HepG2 (cell line): Measurements from ENCODE around the gene SSNA1. TPM values are rescaled to one million over a fixed set of nuclear protein-coding genes. Genes with fewer than 3 reads are reported as not detected.

Source experiments
- FOXO1 ChIP-seq: sonication (generic); formaldehyde crosslinking; IDR thresholded peaks from 2 replicates; pipeline ENCODE4 v1.4.0; 2020; ENCODE audit warnings: missing genetic modification reagents
- KDM5B ChIP-seq: sonication (generic); formaldehyde crosslinking; IDR thresholded peaks from 2 replicates; pipeline ENCODE4 v1.4.0; 2020; ENCODE audit warnings: missing genetic modification reagents, mild to moderate bottlenecking, borderline replicate concordance
- KLF16 ChIP-seq, 2 experiments: sonication (generic) in 1 of 2; formaldehyde crosslinking in 1 of 2; IDR thresholded peaks; 2 replicates each; pipeline versions ENCODE4 v1.6.1 to v1.8.0; 2016 to 2023; ENCODE audit warnings: missing genetic modification reagents in 2 of 2, missing compliant biosample characterization in 1 of 2
- MAFF ChIP-seq: IDR thresholded peaks from 2 replicates; pipeline ENCODE4 v1.6.1; 2011; ENCODE audit warnings: low read depth, low read length, improper control_type of control experiment
- NFATC3 ChIP-seq: sonication (generic); formaldehyde crosslinking; IDR thresholded peaks from 2 replicates; pipeline ENCODE4 v1.5.1; 2020; ENCODE audit warnings: mild to moderate bottlenecking, missing genetic modification reagents
- NONO ChIP-seq, 2 experiments: fragments of 450-650 bp in 1 of 2; sonication (generic) in 1 of 2; formaldehyde crosslinking in 1 of 2; IDR thresholded peaks in 1 of 2; conservative IDR thresholded peaks in 1 of 2; 2 replicates each; pipeline versions ENCODE4 v1.6.1 to v1.8.0; 2017 to 2022; ENCODE audit warnings: mild to moderate bottlenecking in 1 of 2, missing genetic modification reagents in 1 of 2, moderate library complexity in 1 of 2
- SIX1 ChIP-seq: sonication (generic); formaldehyde crosslinking; IDR thresholded peaks from 2 replicates; pipeline ENCODE4 v1.4.0; 2020; ENCODE audit warnings: missing genetic modification reagents, borderline replicate concordance
- SNAPC2 ChIP-seq: sonication (generic); formaldehyde crosslinking; IDR thresholded peaks from 2 replicates; pipeline ENCODE4 v1.8.1; 2022; ENCODE audit warnings: mild to moderate bottlenecking, missing genetic modification reagents
- SOX6 ChIP-seq, 2 experiments: fragments of 450-650 bp in 1 of 2; sonication (generic) in 1 of 2; formaldehyde crosslinking in 1 of 2; IDR thresholded peaks; 2 replicates each; pipeline versions ENCODE4 v1.4.0 to v1.6.1; 2017 to 2020; ENCODE audit warnings: antibody characterized with exemption in 1 of 2, mild to moderate bottlenecking in 1 of 2, missing genetic modification reagents in 1 of 2
- YEATS4 ChIP-seq: sonication (generic); formaldehyde crosslinking; IDR thresholded peaks from 2 replicates; pipeline ENCODE4 v1.4.0; 2020; ENCODE audit warnings: missing genetic modification reagents, borderline replicate concordance
- ZBTB21 ChIP-seq: sonication (generic); formaldehyde crosslinking; IDR thresholded peaks from 2 replicates; pipeline ENCODE4 v1.4.0; 2020; ENCODE audit warnings: missing genetic modification reagents
- ZMAT3 ChIP-seq: sonication (generic); formaldehyde crosslinking; conservative IDR thresholded peaks from 2 replicates; pipeline ENCODE4 v1.7.0; 2021; ENCODE audit warnings: missing genetic modification reagents
- ZNF430 ChIP-seq: sonication (generic); formaldehyde crosslinking; IDR thresholded peaks from 2 replicates; pipeline ENCODE4 v1.9.0; 2021; ENCODE audit warnings: mild to moderate bottlenecking, missing genetic modification reagents
- ZNF619 ChIP-seq: sonication (generic); formaldehyde crosslinking; IDR thresholded peaks from 2 replicates; pipeline ENCODE4 v1.4.0; 2020; ENCODE audit warnings: mild to moderate bottlenecking, missing genetic modification reagents
- ZNF672 ChIP-seq: sonication (generic); formaldehyde crosslinking; IDR thresholded peaks from 2 replicates; pipeline ENCODE4 v1.8.1; 2022; ENCODE audit warnings: missing genetic modification reagents
- ZNF703 ChIP-seq: sonication (generic); formaldehyde crosslinking; IDR thresholded peaks from 2 replicates; pipeline ENCODE4 v1.5.1; 2020; ENCODE audit warnings: missing genetic modification reagents, mild to moderate bottlenecking, moderate library complexity, borderline replicate concordance
- polyA plus RNA-seq, 8 experiments: library from polyadenylated mRNA; depleted of rRNA in 3 of 8; stranded (reverse) in 7 of 8; unstranded in 1 of 8; fragments of >200 nt; fragmentation: Illumina TruSeq in 4 of 8; extraction: Trizol in 4 of 8; gene quantifications; 2 replicates each; pipeline versions ENCODE4 v1.2.1 to v1.2.3, GENCODE V29; 2011 to 2016; ENCODE audit warnings: low read depth in 4 of 8, missing spikeins in 1 of 8, mixed read lengths in 1 of 8; ENCODE audit not compliant: insufficient read depth in 1 of 8
- total RNA-seq, 5 experiments: library from RNA; depleted of rRNA; stranded (reverse); fragments of >200 nt; fragmentation: Illumina TruSeq; extraction: Trizol; gene quantifications; 2 replicates each; pipeline ENCODE4 v1.2.3, GENCODE V29; 2016; ENCODE audit warnings: low read depth in 1 of 5
- TF ChIP-seq, protein P1 (sequence below): sonication (generic); formaldehyde crosslinking; IDR thresholded peaks from 2 replicates; pipeline ENCODE4 v1.5.1; 2020; ENCODE audit warnings: missing genetic modification reagents, mild to moderate bottlenecking, borderline replicate concordance
- TF ChIP-seq, protein P2 (sequence below): sonication (generic); formaldehyde crosslinking; IDR thresholded peaks from 2 replicates; pipeline ENCODE4 v1.5.0; 2020; ENCODE audit warnings: mild to moderate bottlenecking, missing genetic modification reagents
- TF ChIP-seq, protein P3 (sequence below): IDR thresholded peaks from 2 replicates; pipeline ENCODE4 v1.6.1; 2016; ENCODE audit warnings: low read depth, control low read depth
- TF ChIP-seq, protein P4 (sequence below): sonication (generic); formaldehyde crosslinking; conservative IDR thresholded peaks from 2 replicates; pipeline ENCODE4 v1.8.0; 2022; ENCODE audit warnings: low read depth, missing genetic modification reagents
- TF ChIP-seq, protein P5 (sequence below): sonication (generic); formaldehyde crosslinking; IDR thresholded peaks from 2 replicates; pipeline ENCODE4 v1.4.0; 2020; ENCODE audit warnings: low read depth, mild to moderate bottlenecking, missing genetic modification reagents
- TF ChIP-seq, protein P6 (sequence below): IDR thresholded peaks from 2 replicates; pipeline ENCODE4 v1.6.1; 2016

SSNA1 gene
- total and polyA plus RNA-seq, 2 of the 13 experiments (the other 11 are each of a cell fraction or from before 2014, with no cell fraction given): 35.9 to 49.4 TPM

DNA sequence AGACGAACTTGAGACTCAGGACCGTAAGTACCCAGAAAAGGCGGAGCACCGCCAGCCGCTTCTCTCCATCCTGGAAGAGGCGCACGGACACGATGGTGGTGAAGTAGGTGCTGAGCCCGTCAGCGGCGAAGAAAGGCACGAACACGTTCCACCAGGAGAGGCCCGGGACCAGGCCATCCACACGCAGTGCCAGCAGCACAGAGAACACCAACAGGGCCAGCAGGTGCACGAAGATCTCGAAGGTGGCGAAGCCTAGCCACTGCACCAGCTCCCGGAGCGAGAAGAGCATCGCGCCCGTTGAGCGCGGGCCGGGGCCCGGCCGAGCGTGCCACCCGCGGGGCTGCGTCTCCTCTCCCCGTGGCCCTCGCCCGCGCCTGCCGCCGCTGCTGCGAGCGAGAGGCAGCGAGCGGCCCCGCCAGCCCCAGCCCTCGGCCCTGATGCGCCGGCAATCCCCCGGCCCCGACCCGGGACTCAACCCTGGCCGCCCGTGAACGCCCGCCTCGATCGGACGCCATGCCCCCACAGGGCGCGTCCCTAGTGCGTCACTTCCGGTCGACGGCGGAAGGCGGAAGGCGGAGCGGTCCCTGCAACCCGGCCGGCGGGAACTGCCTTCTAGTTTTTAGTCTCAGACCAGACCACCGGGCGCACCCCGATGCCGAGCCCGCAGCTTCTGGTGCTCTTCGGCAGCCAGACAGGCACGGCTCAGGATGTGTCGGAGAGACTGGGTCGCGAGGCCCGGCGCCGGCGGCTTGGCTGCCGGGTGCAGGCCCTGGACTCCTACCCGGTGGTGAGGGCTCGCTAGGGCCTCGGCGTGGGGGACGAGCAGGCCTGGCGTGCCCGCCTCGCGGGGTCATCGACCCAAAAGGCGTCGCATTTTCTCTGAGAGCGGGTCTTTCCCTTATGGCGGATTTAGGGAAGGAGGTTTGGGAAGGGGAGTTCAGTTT is 16.9 kb downstream of the SSNA1 start, which contains the start of the genes NDOR1 and TMEM203 (continued):
- TF ChIP-seq NONO (IDR thresholded peaks at IDR 0.05) (no peak), NONO (CRISPR knock-in tag; conservative IDR thresholded peaks at IDR 0.05) (peak; percentile 85), ZNF430 (CRISPR knock-in tag) (0 out of 2 replicates have a peak, but pooled peaks have one; percentile 47), NFATC3 (no peak), SNAPC2 (CRISPR knock-in tag) (no peak), KDM5B (CRISPR knock-in tag) (peak; percentile 66), FOXO1 (CRISPR knock-in tag) (no peak), SOX6 (IDR thresholded peaks at IDR 0.05) (no peak), SOX6 (CRISPR knock-in tag; IDR thresholded peaks at IDR 0.05) (no peak), ZMAT3 (CRISPR knock-in tag) (no peak), ZNF703 (CRISPR knock-in tag) (no peak), SIX1 (CRISPR knock-in tag) (no peak), MAFF (no peak), YEATS4 (CRISPR knock-in tag) (peak; percentile 82), KLF16 (CRISPR knock-in tag; IDR thresholded peaks at IDR 0.05) (peak in 1 of 2 experiments; percentile 81; a peak in 2 of 4 replicates), ZNF672 (CRISPR knock-in tag) (no peak), ZNF619 (CRISPR knock-in tag) (no peak), ZBTB21 (no peak)
- TF ChIP-seq, protein P1, sequence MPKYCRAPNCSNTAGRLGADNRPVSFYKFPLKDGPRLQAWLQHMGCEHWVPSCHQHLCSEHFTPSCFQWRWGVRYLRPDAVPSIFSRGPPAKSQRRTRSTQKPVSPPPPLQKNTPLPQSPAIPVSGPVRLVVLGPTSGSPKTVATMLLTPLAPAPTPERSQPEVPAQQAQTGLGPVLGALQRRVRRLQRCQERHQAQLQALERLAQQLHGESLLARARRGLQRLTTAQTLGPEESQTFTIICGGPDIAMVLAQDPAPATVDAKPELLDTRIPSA (CRISPR knock-in tag): no peak
- TF ChIP-seq, protein P2, sequence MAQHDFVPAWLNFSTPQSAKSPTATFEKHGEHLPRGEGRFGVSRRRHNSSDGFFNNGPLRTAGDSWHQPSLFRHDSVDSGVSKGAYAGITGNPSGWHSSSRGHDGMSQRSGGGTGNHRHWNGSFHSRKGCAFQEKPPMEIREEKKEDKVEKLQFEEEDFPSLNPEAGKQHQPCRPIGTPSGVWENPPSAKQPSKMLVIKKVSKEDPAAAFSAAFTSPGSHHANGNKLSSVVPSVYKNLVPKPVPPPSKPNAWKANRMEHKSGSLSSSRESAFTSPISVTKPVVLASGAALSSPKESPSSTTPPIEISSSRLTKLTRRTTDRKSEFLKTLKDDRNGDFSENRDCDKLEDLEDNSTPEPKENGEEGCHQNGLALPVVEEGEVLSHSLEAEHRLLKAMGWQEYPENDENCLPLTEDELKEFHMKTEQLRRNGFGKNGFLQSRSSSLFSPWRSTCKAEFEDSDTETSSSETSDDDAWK: no peak
- TF ChIP-seq, protein P3, sequence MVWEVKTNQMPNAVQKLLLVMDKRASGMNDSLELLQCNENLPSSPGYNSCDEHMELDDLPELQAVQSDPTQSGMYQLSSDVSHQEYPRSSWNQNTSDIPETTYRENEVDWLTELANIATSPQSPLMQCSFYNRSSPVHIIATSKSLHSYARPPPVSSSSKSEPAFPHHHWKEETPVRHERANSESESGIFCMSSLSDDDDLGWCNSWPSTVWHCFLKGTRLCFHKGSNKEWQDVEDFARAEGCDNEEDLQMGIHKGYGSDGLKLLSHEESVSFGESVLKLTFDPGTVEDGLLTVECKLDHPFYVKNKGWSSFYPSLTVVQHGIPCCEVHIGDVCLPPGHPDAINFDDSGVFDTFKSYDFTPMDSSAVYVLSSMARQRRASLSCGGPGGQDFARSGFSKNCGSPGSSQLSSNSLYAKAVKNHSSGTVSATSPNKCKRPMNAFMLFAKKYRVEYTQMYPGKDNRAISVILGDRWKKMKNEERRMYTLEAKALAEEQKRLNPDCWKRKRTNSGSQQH (CRISPR knock-in tag): peak; percentile 94
- TF ChIP-seq, protein P4, sequence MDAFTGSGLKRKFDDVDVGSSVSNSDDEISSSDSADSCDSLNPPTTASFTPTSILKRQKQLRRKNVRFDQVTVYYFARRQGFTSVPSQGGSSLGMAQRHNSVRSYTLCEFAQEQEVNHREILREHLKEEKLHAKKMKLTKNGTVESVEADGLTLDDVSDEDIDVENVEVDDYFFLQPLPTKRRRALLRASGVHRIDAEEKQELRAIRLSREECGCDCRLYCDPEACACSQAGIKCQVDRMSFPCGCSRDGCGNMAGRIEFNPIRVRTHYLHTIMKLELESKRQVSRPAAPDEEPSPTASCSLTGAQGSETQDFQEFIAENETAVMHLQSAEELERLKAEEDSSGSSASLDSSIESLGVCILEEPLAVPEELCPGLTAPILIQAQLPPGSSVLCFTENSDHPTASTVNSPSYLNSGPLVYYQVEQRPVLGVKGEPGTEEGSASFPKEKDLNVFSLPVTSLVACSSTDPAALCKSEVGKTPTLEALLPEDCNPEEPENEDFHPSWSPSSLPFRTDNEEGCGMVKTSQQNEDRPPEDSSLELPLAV (CRISPR knock-in tag): 0 out of 2 replicates have a peak, but pooled peaks have one; percentile 40
- TF ChIP-seq, protein P5, sequence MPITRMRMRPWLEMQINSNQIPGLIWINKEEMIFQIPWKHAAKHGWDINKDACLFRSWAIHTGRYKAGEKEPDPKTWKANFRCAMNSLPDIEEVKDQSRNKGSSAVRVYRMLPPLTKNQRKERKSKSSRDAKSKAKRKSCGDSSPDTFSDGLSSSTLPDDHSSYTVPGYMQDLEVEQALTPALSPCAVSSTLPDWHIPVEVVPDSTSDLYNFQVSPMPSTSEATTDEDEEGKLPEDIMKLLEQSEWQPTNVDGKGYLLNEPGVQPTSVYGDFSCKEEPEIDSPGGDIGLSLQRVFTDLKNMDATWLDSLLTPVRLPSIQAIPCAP: no peak
- TF ChIP-seq, protein P6, sequence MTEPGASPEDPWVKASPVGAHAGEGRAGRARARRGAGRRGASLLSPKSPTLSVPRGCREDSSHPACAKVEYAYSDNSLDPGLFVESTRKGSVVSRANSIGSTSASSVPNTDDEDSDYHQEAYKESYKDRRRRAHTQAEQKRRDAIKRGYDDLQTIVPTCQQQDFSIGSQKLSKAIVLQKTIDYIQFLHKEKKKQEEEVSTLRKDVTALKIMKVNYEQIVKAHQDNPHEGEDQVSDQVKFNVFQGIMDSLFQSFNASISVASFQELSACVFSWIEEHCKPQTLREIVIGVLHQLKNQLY (CRISPR knock-in tag): no peak; the same call in 1 of the 2 replicates
